ENCODE data around the gene TXNDC2.

DNA sequence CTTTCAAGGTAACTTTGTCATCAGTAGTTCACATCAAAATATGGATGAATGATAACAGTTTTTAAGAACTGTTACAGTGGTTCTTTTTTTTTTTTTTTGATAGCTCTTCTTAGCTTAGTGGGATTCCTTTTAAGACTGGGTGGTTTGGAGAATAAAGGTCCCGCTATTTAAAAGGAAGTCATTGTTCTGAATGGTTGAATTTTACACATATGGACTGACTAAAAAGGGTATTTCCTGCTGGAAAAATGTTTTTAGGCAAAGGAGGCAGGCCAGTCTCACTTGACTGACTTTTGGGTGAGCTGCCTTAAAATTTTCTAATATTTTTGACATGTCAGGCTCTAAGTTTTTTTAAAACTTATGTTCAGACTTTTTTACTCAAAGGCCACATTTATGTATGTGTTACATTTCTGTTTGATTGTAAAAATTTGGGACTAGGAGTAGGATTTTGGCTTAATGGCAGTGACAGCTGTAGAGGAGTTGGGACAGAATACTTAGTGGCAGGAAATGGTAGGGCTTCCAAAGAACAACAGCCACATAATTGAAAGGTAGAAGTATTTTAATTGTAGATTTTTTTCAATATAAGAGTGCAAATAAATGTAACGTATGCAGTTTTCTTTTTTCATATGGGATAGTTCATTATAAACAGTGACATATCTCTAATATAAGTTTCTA is 41.8 kb downstream of the TXNDC2 start:
- TF ChIP-seq, protein P1, sequence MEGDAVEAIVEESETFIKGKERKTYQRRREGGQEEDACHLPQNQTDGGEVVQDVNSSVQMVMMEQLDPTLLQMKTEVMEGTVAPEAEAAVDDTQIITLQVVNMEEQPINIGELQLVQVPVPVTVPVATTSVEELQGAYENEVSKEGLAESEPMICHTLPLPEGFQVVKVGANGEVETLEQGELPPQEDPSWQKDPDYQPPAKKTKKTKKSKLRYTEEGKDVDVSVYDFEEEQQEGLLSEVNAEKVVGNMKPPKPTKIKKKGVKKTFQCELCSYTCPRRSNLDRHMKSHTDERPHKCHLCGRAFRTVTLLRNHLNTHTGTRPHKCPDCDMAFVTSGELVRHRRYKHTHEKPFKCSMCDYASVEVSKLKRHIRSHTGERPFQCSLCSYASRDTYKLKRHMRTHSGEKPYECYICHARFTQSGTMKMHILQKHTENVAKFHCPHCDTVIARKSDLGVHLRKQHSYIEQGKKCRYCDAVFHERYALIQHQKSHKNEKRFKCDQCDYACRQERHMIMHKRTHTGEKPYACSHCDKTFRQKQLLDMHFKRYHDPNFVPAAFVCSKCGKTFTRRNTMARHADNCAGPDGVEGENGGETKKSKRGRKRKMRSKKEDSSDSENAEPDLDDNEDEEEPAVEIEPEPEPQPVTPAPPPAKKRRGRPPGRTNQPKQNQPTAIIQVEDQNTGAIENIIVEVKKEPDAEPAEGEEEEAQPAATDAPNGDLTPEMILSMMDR (conservative IDR thresholded peaks at IDR 0.05): no peak
- TF ChIP-seq ZFX (IDR thresholded peaks at IDR 0.05): no peak

Measured in C4-2B (cell line).